Loucy (cell line): ENCODE results near the gene KCNT1.

Experiments
- H2AFZ ChIP-seq: fragments of 200-600 bp; sonication (generic); 2 replicates; pipeline ENCODE4 v1.6.0; 2016; ENCODE audit warnings: antibody characterized with exemption, mild to moderate bottlenecking, low read length, moderate library complexity
- H3F3A ChIP-seq: fragments of 200-600 bp; 2 replicates; pipeline ENCODE4 v1.6.0; 2016; ENCODE audit warnings: antibody characterized with exemption, low read depth, mild to moderate bottlenecking
- H3K27me3 ChIP-seq: fragments of 200-600 bp; sonication (generic); 2 replicates; pipeline ENCODE4 v1.6.1; 2014; ENCODE audit warnings: low read length, mild to moderate bottlenecking; ENCODE audit not compliant: insufficient read depth, poor library complexity, severe bottlenecking
- H3K36me3 ChIP-seq: fragments of 200-600 bp; sonication (generic); 2 replicates; pipeline ENCODE4 v1.6.1; 2016; ENCODE audit warnings: low read length; ENCODE audit not compliant: insufficient read depth
- H3K4me1 ChIP-seq: fragments of 200-600 bp; sonication (generic); 2 replicates; pipeline ENCODE4 v1.5.1; 2014; ENCODE audit warnings: low read length, mild to moderate bottlenecking; ENCODE audit not compliant: insufficient read depth, poor library complexity, severe bottlenecking
- H3K4me2 ChIP-seq: fragments of 200-600 bp; sonication (generic); 2 replicates; pipeline ENCODE4 v1.6.0; 2014; ENCODE audit warnings: antibody characterized with exemption, low read length, low read depth, mild to moderate bottlenecking; ENCODE audit not compliant: poor library complexity, severe bottlenecking
- H3K4me3 ChIP-seq: fragments of 200-600 bp; sonication (generic); 2 replicates; pipeline ENCODE4 v1.5.1; 2014; ENCODE audit warnings: low read length, mild to moderate bottlenecking, mixed read lengths; ENCODE audit not compliant: poor library complexity, severe bottlenecking
- H3K79me2 ChIP-seq: fragments of 200-600 bp; sonication (generic); 2 replicates; pipeline ENCODE4 v1.6.1; 2014; ENCODE audit warnings: low read length; ENCODE audit not compliant: insufficient read depth
- H3K9ac ChIP-seq: fragments of 200-600 bp; sonication (generic); 2 replicates; pipeline ENCODE4 v1.6.0; 2014; ENCODE audit warnings: mild to moderate bottlenecking, low read depth, low read length, moderate library complexity; ENCODE audit not compliant: poor library complexity, severe bottlenecking
- H3K9me2 ChIP-seq: fragments of 200-600 bp; sonication (generic); replicated peaks from 2 replicates; pipeline ENCODE4 v1.6.1; 2016; ENCODE audit warnings: low read depth, low read length, mixed read lengths
- H3K9me3 ChIP-seq: fragments of 200-600 bp; sonication (generic); 2 replicates; pipeline ENCODE4 v1.6.1; 2014; ENCODE audit warnings: mild to moderate bottlenecking, antibody characterized with exemption, low read length, low read depth; ENCODE audit not compliant: insufficient read depth
- H4K20me1 ChIP-seq: fragments of 200-600 bp; sonication (generic); 2 replicates; pipeline ENCODE4 v1.6.0; 2014; ENCODE audit warnings: antibody characterized with exemption, low read length, mild to moderate bottlenecking; ENCODE audit not compliant: insufficient read depth, poor library complexity, severe bottlenecking
- CTCF ChIP-seq: fragments of 200-600 bp; sonication (generic); conservative IDR thresholded peaks from 2 replicates; pipeline ENCODE4 v1.5.1; 2014; ENCODE audit warnings: mild to moderate bottlenecking, antibody characterized with exemption, low read length
- EZH2phosphoT487 ChIP-seq: fragments of 200-600 bp; IDR thresholded peaks from 2 replicates; pipeline ENCODE4 v1.6.1; 2018; ENCODE audit warnings: antibody characterized with exemption, mild to moderate bottlenecking, moderate library complexity, borderline replicate concordance

The KCNT1 gene

GRCh38 chr9:135771401-135772051 is 69.5 kb downstream of the KCNT1 start:
- Histone ChIP-seq H3K4me2 (no peak overlapping the region), H3F3A (no peaks in the 10 kb centered on the region), H3K9me2 (no peaks in the 10 kb centered on the region), H3K79me2 (no peaks in the 10 kb centered on the region), H3K4me3 (no peak overlapping the region), H3K4me1 (no peaks in the 10 kb centered on the region), H3K36me3 (no peaks in the 10 kb centered on the region), H3K9ac (no peak overlapping the region), H2AFZ (no peak overlapping the region), H4K20me1 (no peaks in the 10 kb centered on the region), H3K27me3 (no peaks in the 10 kb centered on the region), H3K9me3 (peaks cover 10% of the 10 kb centered on the region; the same call in 1 of the 2 replicates)
- TF ChIP-seq EZH2phosphoT487 (no peak), CTCF (no peak)

- Histone ChIP-seq H3K36me3 (no peaks in the 10 kb centered on the region), H3K9me3 (peaks cover 3% of the 10 kb centered on the region; the same call in 1 of the 2 replicates), H3K9me2 (no peaks in the 10 kb centered on the region), H3K4me1 (no peaks in the 10 kb centered on the region), H3K27me3 (no peaks in the 10 kb centered on the region), H2AFZ (no peak overlapping the region), H3K9ac (no peak overlapping the region), H3K79me2 (no peaks in the 10 kb centered on the region), H3K4me3 (no peak overlapping the region), H3K4me2 (no peak overlapping the region), H4K20me1 (no peaks in the 10 kb centered on the region), H3F3A (no peaks in the 10 kb centered on the region)
- TF ChIP-seq CTCF (no peak), EZH2phosphoT487 (no peak)
These were observed 70.2 kb downstream of the KCNT1 start for GRCh38 chr9:135772056-135772646.

- no peaks in the 10 kb centered on the region for H3K4me1 ChIP-seq
- H2AFZ ChIP-seq, result no peak overlapping the region
- H3K79me2 ChIP-seq, result no peaks in the 10 kb centered on the region
- no peaks in the 10 kb centered on the region for H3K27me3 ChIP-seq
- H3K4me3 ChIP-seq, result no peak overlapping the region
- no peaks in the 10 kb centered on the region for H3F3A ChIP-seq
- H3K36me3 ChIP-seq, result no peaks in the 10 kb centered on the region
- H3K4me2 ChIP-seq, result no peak overlapping the region
- peaks cover 3% of the 10 kb centered on the region; the same call in 1 of the 2 replicates for H3K9me3 ChIP-seq
- H3K9me2 ChIP-seq, result no peaks in the 10 kb centered on the region
- H4K20me1 ChIP-seq, result no peaks in the 10 kb centered on the region
- no peak overlapping the region for H3K9ac ChIP-seq
- TF ChIP-seq CTCF (no peak), EZH2phosphoT487 (no peak)
These were observed 70.9 kb downstream of the KCNT1 start for GRCh38 chr9:135772702-135773493.
